GM19467 (cell line): ENCODE measurements around the gene MLXIP.

Experiments used
- ATAC-seq: cut with Tn5 transposase; IDR thresholded peaks from one replicate; pipeline ENCODE4 v1.9.1; 2021; ENCODE audit warnings: mild to moderate bottlenecking, moderate library complexity; ENCODE audit not compliant: unreplicated experiment

Gene MLXIP

GRCh38 chr12:122142857-122143256 lies 64.3 kb downstream of the MLXIP start:
- ATAC-seq, result no peak

DNA sequence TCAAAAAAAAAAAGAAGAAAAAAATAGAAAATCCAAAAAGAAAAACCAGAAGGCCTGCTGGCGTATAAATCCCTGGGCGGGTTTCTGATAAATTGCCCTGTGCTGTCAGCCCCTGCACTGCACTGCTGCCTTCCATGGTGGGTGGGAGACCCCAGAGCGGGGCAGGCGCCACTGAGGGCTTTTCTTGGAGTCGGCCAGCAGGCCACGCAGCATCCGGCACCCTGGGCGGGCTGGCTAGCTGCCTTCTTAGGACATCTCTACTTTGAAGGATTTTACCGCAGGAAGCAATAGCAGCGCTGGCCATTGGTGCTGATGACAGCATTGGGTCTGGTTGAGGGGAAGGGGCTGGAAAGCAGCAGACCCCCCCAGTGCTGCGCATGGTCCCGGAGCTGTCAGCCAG lies 66.3 kb downstream of the MLXIP start:
- ATAC-seq, result no peak

- no peak for ATAC-seq
Observed at GRCh38 chr12:122145505-122146330, 67.2 kb downstream of the MLXIP start.

- no peak for ATAC-seq
Observed at GRCh38 chr12:122147514-122148290, 69.1 kb downstream of the MLXIP start.

DNA sequence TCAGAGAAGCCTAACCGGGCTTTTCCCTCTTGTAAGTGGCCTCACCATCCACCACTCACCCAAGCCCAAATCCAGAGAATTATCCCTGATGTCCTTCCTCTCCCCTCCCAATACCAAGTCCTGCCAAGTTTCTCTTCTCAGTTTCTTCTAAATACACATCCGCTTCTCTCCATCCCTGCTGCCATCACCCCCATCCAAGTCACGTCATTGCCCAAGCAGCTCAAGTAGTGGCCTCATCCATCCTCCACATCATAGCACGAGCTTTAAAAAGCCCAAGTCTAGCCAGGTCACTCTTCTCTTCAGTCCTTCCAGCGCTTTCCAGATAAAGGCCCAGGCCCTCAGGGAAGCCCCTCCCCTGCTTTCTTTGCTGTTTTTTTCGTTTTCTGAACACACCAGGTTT lies 70.1 kb downstream of the MLXIP start:
- ATAC-seq, result no peak

DNA sequence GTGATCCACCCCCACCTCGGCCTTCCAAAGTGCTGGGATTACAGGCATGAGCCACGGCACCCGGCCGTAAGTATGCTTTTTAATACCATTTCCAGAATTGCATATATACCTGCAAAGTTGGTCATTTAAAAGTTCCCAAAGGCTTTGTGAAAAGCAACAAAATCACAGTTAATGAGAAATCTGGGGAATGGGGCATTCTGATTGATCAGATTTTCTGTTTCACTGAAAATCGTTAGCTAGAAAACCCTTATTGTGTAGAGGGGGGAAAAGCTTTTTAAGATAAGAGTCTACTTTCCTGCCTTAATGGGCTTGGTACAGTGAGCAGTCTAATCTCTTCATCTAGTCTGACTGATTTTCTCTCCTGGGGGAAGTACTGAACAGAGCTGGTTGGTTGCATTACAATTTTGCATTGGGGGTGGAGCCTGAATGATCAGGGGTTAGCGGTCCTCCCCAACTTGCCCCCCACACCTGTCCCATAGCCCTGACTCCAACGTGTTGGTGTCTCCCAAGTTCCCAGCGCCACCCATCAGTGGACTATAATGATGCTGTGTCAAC lies 71.6 kb downstream of the MLXIP start:
- no peak for ATAC-seq

GRCh38 chr12:122152754-122153153 lies 74.2 kb downstream of the MLXIP start:
- no peak for ATAC-seq

DNA sequence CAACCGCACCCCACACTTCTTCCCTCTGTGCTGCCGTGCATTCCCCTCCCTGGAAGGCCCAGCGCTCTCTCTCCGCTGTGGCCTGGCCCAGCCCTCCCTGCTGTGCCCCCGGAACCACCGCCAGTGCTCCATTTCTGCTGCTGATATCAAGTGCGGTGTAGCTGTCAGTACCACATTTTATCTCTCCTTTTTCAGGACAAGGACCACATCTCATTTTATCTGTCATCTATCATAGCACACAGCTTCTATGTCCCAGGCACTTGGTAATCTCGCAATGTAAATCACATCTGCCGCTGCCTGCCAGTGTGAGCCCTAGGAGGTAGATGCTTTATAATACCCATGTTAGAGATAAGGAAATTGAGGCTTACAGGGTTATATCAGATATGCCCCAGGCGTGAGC lies 77.1 kb downstream of the MLXIP start:
- ATAC-seq, result no peak

- no peak for ATAC-seq
Observed at GRCh38 chr12:122158700-122159285, 80.2 kb downstream of the MLXIP start.

- no peak for ATAC-seq
Observed at GRCh38 chr12:122159882-122160281, 81.3 kb downstream of the MLXIP start.

DNA sequence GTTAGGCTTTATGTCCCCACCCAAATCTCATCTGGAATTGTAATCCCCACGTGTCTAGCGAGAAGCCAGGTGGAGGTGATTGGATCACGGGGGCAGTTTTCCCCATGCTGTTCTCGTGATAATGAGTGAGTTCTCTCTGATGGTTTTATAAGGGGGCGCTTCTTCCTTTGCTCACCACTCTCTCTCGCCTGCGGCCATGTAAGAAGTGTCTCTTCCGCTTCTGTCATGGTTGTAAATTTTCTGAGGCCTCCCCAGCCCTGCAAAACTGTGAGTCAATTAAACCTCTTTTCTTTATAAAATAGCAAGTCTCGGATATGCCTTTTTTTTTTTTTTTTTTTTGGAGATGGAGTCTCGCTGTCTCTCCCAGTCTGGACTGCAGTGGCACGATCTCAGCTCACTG lies 82.2 kb downstream of the MLXIP start:
- ATAC-seq, result no peak

- ATAC-seq, result no peak
Observed at GRCh38 chr12:122161682-122162081, 83.1 kb downstream of the MLXIP start.

- no peak for ATAC-seq
Observed at GRCh38 chr12:122162976-122163375, 84.4 kb downstream of the MLXIP start.

- ATAC-seq, result no peak
Observed at GRCh38 chr12:122166422-122167349, 88.1 kb downstream of the MLXIP start.

GRCh38 chr12:122167356-122167925 lies 88.9 kb downstream of the MLXIP start:
- no peak for ATAC-seq

DNA sequence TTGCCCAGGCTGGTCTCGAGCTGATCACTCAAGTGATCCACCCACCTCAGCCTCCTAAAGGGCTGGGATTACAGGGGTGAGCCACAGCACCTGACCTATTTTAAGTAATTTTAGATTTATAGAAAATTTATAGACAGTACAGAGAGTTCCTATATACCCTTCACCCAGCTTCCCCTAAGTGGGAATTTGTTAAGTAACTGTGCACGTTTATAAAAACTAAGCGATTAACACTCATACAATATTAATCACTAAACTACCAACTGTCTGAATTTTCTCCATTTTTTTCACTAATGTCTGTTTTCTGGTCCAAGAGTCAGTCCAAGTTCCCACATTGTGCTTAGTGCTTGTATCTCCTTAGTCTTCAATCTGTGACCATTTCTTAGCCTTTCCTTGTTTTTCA lies 89.9 kb downstream of the MLXIP start:
- ATAC-seq, result no peak

GRCh38 chr12:122171399-122171798 lies 92.8 kb downstream of the MLXIP start:
- no peak for ATAC-seq

DNA sequence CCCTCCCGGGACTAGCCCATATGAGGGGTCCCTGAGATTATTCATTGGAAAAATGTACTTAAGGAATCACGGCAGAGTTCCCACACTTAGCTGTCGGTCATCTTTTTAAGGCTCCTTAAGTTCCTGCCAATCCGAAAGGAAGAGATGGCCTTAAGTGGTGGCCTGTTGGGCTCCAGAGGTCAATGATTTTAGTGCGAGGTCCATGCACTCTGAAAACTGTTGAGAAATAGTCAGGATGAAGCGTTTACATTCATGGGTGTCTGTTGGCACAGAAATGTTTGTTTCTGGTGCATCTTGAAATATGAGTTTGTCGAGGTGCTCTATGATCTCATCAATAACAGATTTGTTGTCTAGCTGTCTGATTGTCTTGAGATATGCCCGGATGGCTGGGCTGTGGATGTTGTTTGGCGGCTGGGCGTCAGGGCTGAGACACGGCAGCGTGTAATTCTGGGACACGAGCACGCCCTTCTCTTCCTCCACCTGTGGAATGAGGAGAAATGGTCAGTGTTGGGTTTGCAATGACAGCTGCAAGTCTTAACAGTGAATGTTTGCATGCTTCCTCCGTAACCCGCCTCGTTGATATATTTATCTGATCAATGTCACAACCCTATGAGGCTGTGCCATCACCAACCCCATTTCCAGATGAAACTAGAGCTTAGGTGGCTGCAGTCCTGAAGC lies 93.8 kb downstream of the MLXIP start:
- ATAC-seq, result no peak

DNA sequence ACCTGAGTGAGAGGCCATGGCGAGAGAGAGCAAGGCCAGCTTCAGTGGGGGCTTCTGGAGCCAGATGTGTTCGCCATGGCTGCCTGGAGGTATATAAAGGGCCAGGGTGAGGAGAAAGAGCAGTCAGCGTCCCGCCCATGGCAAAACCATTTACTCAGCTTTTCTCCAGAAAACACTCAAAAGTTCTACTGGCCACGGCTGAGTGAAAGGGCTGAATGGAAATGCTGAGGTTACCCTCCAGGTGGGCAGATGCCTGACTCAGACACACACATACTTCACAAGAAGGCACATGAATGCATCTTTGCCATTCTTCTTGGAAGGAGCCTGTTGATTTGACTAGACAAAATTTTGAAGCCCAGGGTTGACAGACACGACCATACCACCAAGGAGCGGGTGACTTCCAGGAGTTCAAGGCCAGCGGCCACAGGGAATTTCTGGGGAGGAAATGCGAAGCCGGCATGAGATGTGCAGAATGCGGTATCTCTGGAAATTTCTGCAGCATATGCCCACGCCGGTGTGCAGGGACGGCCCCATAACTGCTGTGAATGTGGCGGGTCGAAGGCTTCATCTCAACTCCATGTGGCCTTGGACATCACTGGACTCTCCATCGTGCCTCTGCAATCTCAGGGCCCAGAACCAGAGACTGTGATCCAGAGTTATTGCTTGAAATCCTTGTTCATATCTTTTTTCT lies 95.7 kb downstream of the MLXIP start, which contains the start of gene IL31:
Gene IL31, minus strand, starts transcription at position 67 of the 691 bp plus-strand sequence. Its CDS starts 49 bp downstream, at position 18.
- no peak for ATAC-seq
